Panc1 (cell line): ENCODE measurements around the gene LASP1.

Experiments used
- SIN3A ChIP-seq: IDR thresholded peaks from 2 replicates; pipeline ENCODE4 v1.6.1; 2012; ENCODE audit warnings: low read depth, mild to moderate bottlenecking, low read length, moderate library complexity, borderline replicate concordance; ENCODE audit not compliant: insufficient read depth
- TF ChIP-seq, protein P1 (sequence below), 2 experiments: IDR thresholded peaks; 2 replicates each; pipeline ENCODE4 v1.6.1; 2011 to 2012; ENCODE audit warnings: low read depth in 2 of 2, control low read depth in 1 of 2, low read length in 1 of 2, mild to moderate bottlenecking in 1 of 2, moderate library complexity in 1 of 2; ENCODE audit not compliant: insufficient read depth in 1 of 2
- TF ChIP-seq, protein P2 (sequence below): fragments of 450-650 bp; IDR thresholded peaks from 2 replicates; pipeline ENCODE4 v1.5.1; 2017; ENCODE audit warnings: mild to moderate bottlenecking

DNA sequence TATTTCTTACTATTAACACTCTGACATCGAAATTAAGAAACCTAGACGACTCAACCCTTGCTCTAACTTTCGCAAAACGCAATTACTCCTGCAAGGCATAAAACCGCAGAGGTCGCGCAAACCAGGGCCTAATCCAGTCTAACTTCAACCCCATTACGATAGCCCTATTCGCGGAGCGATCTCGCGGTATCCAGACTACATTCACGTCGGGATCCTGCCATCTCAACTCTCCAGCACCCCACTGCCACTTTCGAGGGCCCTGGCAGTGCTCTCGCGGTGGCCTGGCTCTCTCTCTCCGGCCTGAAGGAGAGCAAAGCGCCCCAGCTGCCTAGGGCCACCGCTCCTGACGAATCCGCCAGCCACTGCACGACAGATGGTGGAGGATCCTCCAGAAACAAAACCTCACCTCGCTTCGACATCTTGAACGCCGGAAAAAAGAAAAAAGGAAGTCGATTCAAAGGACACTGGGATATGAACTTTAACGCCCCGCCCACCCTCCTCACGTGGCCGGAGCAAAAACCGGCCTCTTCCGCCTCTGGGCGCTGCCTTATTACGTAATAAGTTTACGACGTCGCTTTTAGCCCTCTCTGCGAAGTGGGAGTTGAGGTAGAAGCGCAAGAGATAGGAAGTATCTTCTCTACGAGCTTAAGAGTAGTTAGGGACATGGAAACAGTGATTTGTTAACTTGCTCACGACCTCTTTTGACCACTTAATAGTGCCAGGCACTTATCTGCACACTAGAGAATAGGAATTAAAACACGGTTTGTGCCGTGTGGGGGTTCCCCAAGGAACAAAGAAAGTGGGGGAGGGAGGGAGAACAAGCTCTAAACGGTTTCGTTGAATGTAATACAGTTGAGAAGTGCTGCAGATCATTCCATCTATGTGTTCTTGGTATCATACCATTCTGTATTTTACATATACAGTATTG lies 16.3 kb upstream of the LASP1 start, which contains the start of gene RPL23:
- TF ChIP-seq, protein P1, sequence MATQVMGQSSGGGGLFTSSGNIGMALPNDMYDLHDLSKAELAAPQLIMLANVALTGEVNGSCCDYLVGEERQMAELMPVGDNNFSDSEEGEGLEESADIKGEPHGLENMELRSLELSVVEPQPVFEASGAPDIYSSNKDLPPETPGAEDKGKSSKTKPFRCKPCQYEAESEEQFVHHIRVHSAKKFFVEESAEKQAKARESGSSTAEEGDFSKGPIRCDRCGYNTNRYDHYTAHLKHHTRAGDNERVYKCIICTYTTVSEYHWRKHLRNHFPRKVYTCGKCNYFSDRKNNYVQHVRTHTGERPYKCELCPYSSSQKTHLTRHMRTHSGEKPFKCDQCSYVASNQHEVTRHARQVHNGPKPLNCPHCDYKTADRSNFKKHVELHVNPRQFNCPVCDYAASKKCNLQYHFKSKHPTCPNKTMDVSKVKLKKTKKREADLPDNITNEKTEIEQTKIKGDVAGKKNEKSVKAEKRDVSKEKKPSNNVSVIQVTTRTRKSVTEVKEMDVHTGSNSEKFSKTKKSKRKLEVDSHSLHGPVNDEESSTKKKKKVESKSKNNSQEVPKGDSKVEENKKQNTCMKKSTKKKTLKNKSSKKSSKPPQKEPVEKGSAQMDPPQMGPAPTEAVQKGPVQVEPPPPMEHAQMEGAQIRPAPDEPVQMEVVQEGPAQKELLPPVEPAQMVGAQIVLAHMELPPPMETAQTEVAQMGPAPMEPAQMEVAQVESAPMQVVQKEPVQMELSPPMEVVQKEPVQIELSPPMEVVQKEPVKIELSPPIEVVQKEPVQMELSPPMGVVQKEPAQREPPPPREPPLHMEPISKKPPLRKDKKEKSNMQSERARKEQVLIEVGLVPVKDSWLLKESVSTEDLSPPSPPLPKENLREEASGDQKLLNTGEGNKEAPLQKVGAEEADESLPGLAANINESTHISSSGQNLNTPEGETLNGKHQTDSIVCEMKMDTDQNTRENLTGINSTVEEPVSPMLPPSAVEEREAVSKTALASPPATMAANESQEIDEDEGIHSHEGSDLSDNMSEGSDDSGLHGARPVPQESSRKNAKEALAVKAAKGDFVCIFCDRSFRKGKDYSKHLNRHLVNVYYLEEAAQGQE (IDR thresholded peaks at IDR 0.05; ENCODE audit: insufficient read depth in 1 of 2, low read depth in 2 of 2, low read length in 1 of 2): 0 out of 4 replicates have a peak, but pooled peaks of 1 of the 2 experiments have one; percentile 24
- TF ChIP-seq, protein P2, sequence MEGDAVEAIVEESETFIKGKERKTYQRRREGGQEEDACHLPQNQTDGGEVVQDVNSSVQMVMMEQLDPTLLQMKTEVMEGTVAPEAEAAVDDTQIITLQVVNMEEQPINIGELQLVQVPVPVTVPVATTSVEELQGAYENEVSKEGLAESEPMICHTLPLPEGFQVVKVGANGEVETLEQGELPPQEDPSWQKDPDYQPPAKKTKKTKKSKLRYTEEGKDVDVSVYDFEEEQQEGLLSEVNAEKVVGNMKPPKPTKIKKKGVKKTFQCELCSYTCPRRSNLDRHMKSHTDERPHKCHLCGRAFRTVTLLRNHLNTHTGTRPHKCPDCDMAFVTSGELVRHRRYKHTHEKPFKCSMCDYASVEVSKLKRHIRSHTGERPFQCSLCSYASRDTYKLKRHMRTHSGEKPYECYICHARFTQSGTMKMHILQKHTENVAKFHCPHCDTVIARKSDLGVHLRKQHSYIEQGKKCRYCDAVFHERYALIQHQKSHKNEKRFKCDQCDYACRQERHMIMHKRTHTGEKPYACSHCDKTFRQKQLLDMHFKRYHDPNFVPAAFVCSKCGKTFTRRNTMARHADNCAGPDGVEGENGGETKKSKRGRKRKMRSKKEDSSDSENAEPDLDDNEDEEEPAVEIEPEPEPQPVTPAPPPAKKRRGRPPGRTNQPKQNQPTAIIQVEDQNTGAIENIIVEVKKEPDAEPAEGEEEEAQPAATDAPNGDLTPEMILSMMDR: no peak
- no peak for TF ChIP-seq SIN3A
